Iris pigment epithelial cell (primary cell): ENCODE data around the gene ZNF471.

ENCODE experiments used
- DNase-seq: peaks from one replicate; pipeline ENCODE4 v3.0.0-alpha.2; 2011; ENCODE audit warnings: low read depth

ZNF471 gene

GRCh38 chr19:56573914-56574313 lies 66.3 kb downstream of the ZNF471 start:
- no peak for DNase-seq

- DNase-seq: no peak
These were observed 70.3 kb downstream of the ZNF471 start for GRCh38 chr19:56577719-56578602.
